Caco-2 (cell line): Measurements from ENCODE around the gene EME2. TPM values are rescaled to one million over a fixed set of nuclear protein-coding genes. Genes with fewer than 3 reads are reported as not detected.
A peak's percentile ranks its signal among the peaks of the same experiment; 100 is the strongest.

Experiments
- BruUV-seq: library from RNA; stranded (reverse); fragments of 400-500 nt; replicated peaks from 2 replicates; lab custom pipeline; 2021; lab: Mats Ljungman, UMichigan
- CTCF ChIA-PET: fragments of 300-600 bp; sonication (Branson Sonifier 250); formaldehyde crosslinking; loops from one replicate; lab custom pipeline; 2022; ENCODE audit warnings: antibody characterized with exemption; lab: Charles Lee
- POLR2A ChIA-PET: fragments of 300-600 bp; sonication (Branson Sonifier 250); formaldehyde crosslinking; loops from one replicate; lab custom pipeline; 2022; ENCODE audit warnings: antibody characterized with exemption; lab: Charles Lee
- DNase-seq, 2 experiments: peaks; one replicate each; pipeline versions ENCODE4 v3.0.0 to v3.0.0-alpha.2; 2020 to 2022
- H3K27me3 ChIP-seq: replicated peaks from 2 replicates; pipeline ENCODE4 v1.6.0; 2011; ENCODE audit warnings: low read length; ENCODE audit not compliant: control insufficient read depth, insufficient read depth
- H3K36me3 ChIP-seq: 2 replicates; pipeline ENCODE4 v1.5.1; 2011; ENCODE audit warnings: low read length; ENCODE audit not compliant: control insufficient read depth, insufficient read depth
- H3K4me1 ChIP-seq: fragments of 250-450 bp; sonication (Bioruptor Pico); 2 replicates; pipeline ENCODE4 v1.5.1; 2020; ENCODE audit warnings: mild to moderate bottlenecking
- H3K4me3 ChIP-seq: 2 replicates; pipeline ENCODE4 v1.5.1; 2011; ENCODE audit warnings: low read depth, mild to moderate bottlenecking, control low read depth, low read length
- H3K9me3 ChIP-seq: fragments of 250-450 bp; sonication (Bioruptor Pico); 2 replicates; pipeline ENCODE4 v1.5.1; 2020; ENCODE audit warnings: mild to moderate bottlenecking, moderate library complexity
- H3K27ac Mint-ChIP-seq: one replicate; pipeline ENCODE4 v1.8.0; 2022; ENCODE audit warnings: mixed read lengths; ENCODE audit not compliant: unreplicated experiment
- H3K27me3 Mint-ChIP-seq: one replicate; pipeline ENCODE4 v1.8.0; 2022; ENCODE audit warnings: mixed read lengths; ENCODE audit not compliant: insufficient read depth, unreplicated experiment
- H3K36me3 Mint-ChIP-seq: one replicate; pipeline ENCODE4 v1.8.0; 2022; ENCODE audit warnings: mild to moderate bottlenecking, mixed read lengths; ENCODE audit not compliant: insufficient read depth, unreplicated experiment
- H3K4me1 Mint-ChIP-seq: one replicate; pipeline ENCODE4 v1.8.0; 2022; ENCODE audit warnings: low read depth, mixed read lengths; ENCODE audit not compliant: unreplicated experiment
- H3K4me3 Mint-ChIP-seq: one replicate; pipeline ENCODE4 v1.8.0; 2022; ENCODE audit warnings: mild to moderate bottlenecking, moderate library complexity, mixed read lengths; ENCODE audit not compliant: unreplicated experiment
- H3K9me3 Mint-ChIP-seq: one replicate; pipeline ENCODE4 v1.8.0; 2022; ENCODE audit warnings: mixed read lengths; ENCODE audit not compliant: unreplicated experiment
- CTCF ChIP-seq, 2 experiments: fragments of 200-600 bp in 1 of 2; IDR thresholded peaks; 1 replicate in 1 of 2; 2 replicates in 1 of 2; pipeline versions ENCODE4 v1.5.1 to v1.8.0; 2011 to 2022; ENCODE audit warnings: antibody characterized with exemption in 1 of 2, control low read depth in 1 of 2, inconsistent platforms in 1 of 2, low read depth in 1 of 2, low read length in 1 of 2, mild to moderate bottlenecking in 1 of 2, moderate library complexity in 1 of 2; ENCODE audit not compliant: insufficient read depth in 1 of 2, severe bottlenecking in 1 of 2, unreplicated experiment in 1 of 2
- intact Hi-C: fragments of 100-400 bp; cut with micrococcal nuclease; formaldehyde crosslinking; loops from one replicate; pipeline ENCODE4 v1.10.0; 2022; ENCODE audit not compliant: unreplicated experiment
- total RNA-seq: library from RNA; stranded (reverse); gene quantifications from 2 replicates; pipeline ENCODE4 v1.2.3, GENCODE V29; 2022

EME2 gene
- total RNA-seq, 1 experiment from 2014 or later: 24.1 TPM

GRCh38 chr16:1820946-1821290 lies 48.3 kb downstream of the EME2 start:
- no peaks in the 10 kb centered on the region for H3K4me1 ChIP-seq
- no peak for DNase-seq
- intact Hi-C loops: loop anchor here (5.0 kb wide), 1 partner anchor 39 kb away; the partner anchor contains the start of genes NUBP2 and SPSB3
- H3K4me3 ChIP-seq: no peak overlapping the region
- peaks cover 1% of the 10 kb centered on the region; the same call in 1 of the 2 replicates for H3K36me3 ChIP-seq
- BruUV-seq: no TSS peak
- no peak overlapping the region for H3K4me3 Mint-ChIP-seq
- no peak for TF ChIP-seq CTCF (IDR thresholded peaks at IDR 0.05; ENCODE audit: insufficient read depth in 1 of 2, low read depth in 1 of 2, low read length in 1 of 2, severe bottlenecking in 1 of 2, unreplicated experiment in 1 of 2)
- POLR2A ChIA-PET: no interaction called here
- CTCF ChIA-PET: no interaction called here
- H3K36me3 Mint-ChIP-seq: peaks cover 12% of the 10 kb centered on the region
- H3K9me3 Mint-ChIP-seq: no peaks in the 10 kb centered on the region
- H3K27me3 Mint-ChIP-seq: no peaks in the 10 kb centered on the region
- H3K4me1 Mint-ChIP-seq: no peaks in the 10 kb centered on the region
- H3K27me3 ChIP-seq: no peaks in the 10 kb centered on the region
- H3K27ac Mint-ChIP-seq: no peak overlapping the region
- H3K9me3 ChIP-seq: no peaks in the 10 kb centered on the region

GRCh38 chr16:1821861-1822611 lies 49.4 kb downstream of the EME2 start:
- Histone ChIP-seq H3K9me3 (no peaks in the 10 kb centered on the region), H3K36me3 (peaks cover 1% of the 10 kb centered on the region; the same call in 1 of the 2 replicates), H3K4me1 (no peaks in the 10 kb centered on the region), H3K4me3 (no peak overlapping the region), H3K27me3 (no peaks in the 10 kb centered on the region)
- no peak overlapping the region for H3K4me3 Mint-ChIP-seq
- no peaks in the 10 kb centered on the region for H3K27me3 Mint-ChIP-seq
- DNase-seq: peak in 1 of 2 experiments; percentile 14
- CTCF ChIA-PET: no interaction called here
- POLR2A ChIA-PET: no interaction called here
- no peak for TF ChIP-seq CTCF (IDR thresholded peaks at IDR 0.05; ENCODE audit: insufficient read depth in 1 of 2, low read depth in 1 of 2, low read length in 1 of 2, severe bottlenecking in 1 of 2, unreplicated experiment in 1 of 2)
- H3K4me1 Mint-ChIP-seq: no peaks in the 10 kb centered on the region
- intact Hi-C loops: loop anchor here (5.0 kb wide), 1 partner anchor 40 kb away; the partner anchor contains the start of genes NUBP2 and SPSB3
- no peaks in the 10 kb centered on the region for H3K9me3 Mint-ChIP-seq
- H3K27ac Mint-ChIP-seq: no peak overlapping the region
- peaks cover 17% of the 10 kb centered on the region for H3K36me3 Mint-ChIP-seq
- BruUV-seq: no TSS peak

- no TSS peak for BruUV-seq
- Mint-ChIP-seq H3K27me3 (no peaks in the 10 kb centered on the region), H3K9me3 (no peaks in the 10 kb centered on the region), H3K27ac (no peak overlapping the region), H3K4me3 (no peak overlapping the region), H3K36me3 (peaks cover 14% of the 10 kb centered on the region), H3K4me1 (no peaks in the 10 kb centered on the region)
- peak in 1 of 2 experiments; percentile 16 for DNase-seq
- H3K9me3 ChIP-seq: no peaks in the 10 kb centered on the region
- peaks cover 1% of the 10 kb centered on the region; the same call in 1 of the 2 replicates for H3K36me3 ChIP-seq
- intact Hi-C loops: loop anchor here (5.0 kb wide), 1 partner anchor 40 kb away; the partner anchor contains the start of genes NUBP2 and SPSB3
- TF ChIP-seq CTCF (IDR thresholded peaks at IDR 0.05; ENCODE audit: insufficient read depth in 1 of 2, low read depth in 1 of 2, low read length in 1 of 2, severe bottlenecking in 1 of 2, unreplicated experiment in 1 of 2): no peak
- no peak overlapping the region for H3K4me3 ChIP-seq
- no peaks in the 10 kb centered on the region for H3K4me1 ChIP-seq
- CTCF ChIA-PET: no interaction called here
- no peaks in the 10 kb centered on the region for H3K27me3 ChIP-seq
- POLR2A ChIA-PET: no interaction called here
Observed at GRCh38 chr16:1822801-1823200, 50.2 kb downstream of the EME2 start.
